ENCODE results near the gene PFKFB2.
"Not testable (repeated sequence)": the region's sequence is repeated elsewhere in the genome, so short reads cannot be mapped to it uniquely, and the experiment has no call there.

DNA sequence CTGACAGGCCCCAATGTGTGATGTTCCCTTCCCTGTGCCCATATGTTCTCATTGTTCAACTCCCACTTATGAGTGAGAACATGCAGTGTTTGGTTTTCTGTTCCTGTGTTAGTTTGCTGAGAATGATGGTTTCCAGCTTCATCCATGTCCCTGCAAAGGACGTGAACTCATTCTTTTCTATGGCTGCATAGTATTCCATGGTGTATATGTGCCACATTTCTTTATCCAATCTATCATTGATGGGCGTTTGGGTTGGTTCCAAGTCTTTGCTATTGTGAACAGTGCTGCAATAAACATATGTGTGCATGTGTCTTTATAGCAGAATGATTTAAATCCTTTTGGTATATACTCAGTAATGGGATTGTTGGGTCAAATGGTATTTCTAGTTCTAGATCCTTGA is 11.7 kb upstream of the PFKFB2 start:
- TF ChIP-seq, protein P1, sequence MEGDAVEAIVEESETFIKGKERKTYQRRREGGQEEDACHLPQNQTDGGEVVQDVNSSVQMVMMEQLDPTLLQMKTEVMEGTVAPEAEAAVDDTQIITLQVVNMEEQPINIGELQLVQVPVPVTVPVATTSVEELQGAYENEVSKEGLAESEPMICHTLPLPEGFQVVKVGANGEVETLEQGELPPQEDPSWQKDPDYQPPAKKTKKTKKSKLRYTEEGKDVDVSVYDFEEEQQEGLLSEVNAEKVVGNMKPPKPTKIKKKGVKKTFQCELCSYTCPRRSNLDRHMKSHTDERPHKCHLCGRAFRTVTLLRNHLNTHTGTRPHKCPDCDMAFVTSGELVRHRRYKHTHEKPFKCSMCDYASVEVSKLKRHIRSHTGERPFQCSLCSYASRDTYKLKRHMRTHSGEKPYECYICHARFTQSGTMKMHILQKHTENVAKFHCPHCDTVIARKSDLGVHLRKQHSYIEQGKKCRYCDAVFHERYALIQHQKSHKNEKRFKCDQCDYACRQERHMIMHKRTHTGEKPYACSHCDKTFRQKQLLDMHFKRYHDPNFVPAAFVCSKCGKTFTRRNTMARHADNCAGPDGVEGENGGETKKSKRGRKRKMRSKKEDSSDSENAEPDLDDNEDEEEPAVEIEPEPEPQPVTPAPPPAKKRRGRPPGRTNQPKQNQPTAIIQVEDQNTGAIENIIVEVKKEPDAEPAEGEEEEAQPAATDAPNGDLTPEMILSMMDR (IDR thresholded peaks at IDR 0.05), result not testable (repeated sequence)
- not testable (repeated sequence) for TF ChIP-seq POLR2A (IDR thresholded peaks at IDR 0.05)
